DOHH2 (cell line): ENCODE results near the gene MRPS18A.

Experiments used
- EZH2phosphoT487 ChIP-seq: fragments of 200-600 bp; sonication (generic); IDR thresholded peaks from 2 replicates; pipeline ENCODE4 v1.6.1; 2017; ENCODE audit warnings: borderline replicate concordance, mild to moderate bottlenecking, antibody characterized with exemption, low read length, moderate library complexity, mixed read lengths
- TF ChIP-seq, protein P1 (sequence below): fragments of 200-600 bp; sonication (generic); IDR thresholded peaks from one replicate; pipeline ENCODE4 v1.5.1; 2014; ENCODE audit warnings: antibody characterized with exemption, mild to moderate bottlenecking, low read depth, low read length; ENCODE audit not compliant: poor library complexity, severe bottlenecking

- TF ChIP-seq, protein P1, sequence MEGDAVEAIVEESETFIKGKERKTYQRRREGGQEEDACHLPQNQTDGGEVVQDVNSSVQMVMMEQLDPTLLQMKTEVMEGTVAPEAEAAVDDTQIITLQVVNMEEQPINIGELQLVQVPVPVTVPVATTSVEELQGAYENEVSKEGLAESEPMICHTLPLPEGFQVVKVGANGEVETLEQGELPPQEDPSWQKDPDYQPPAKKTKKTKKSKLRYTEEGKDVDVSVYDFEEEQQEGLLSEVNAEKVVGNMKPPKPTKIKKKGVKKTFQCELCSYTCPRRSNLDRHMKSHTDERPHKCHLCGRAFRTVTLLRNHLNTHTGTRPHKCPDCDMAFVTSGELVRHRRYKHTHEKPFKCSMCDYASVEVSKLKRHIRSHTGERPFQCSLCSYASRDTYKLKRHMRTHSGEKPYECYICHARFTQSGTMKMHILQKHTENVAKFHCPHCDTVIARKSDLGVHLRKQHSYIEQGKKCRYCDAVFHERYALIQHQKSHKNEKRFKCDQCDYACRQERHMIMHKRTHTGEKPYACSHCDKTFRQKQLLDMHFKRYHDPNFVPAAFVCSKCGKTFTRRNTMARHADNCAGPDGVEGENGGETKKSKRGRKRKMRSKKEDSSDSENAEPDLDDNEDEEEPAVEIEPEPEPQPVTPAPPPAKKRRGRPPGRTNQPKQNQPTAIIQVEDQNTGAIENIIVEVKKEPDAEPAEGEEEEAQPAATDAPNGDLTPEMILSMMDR: no peak
- no peak for TF ChIP-seq EZH2phosphoT487
Observed at GRCh38 chr6:43666196-43666920, 21.2 kb downstream of the MRPS18A start.
